ENCODE data around the gene CYB5RL.
"Not testable (repeated sequence)": the region's sequence is repeated elsewhere in the genome, so short reads cannot be mapped to it uniquely, and the experiment has no call there.

The CYB5RL gene

DNA sequence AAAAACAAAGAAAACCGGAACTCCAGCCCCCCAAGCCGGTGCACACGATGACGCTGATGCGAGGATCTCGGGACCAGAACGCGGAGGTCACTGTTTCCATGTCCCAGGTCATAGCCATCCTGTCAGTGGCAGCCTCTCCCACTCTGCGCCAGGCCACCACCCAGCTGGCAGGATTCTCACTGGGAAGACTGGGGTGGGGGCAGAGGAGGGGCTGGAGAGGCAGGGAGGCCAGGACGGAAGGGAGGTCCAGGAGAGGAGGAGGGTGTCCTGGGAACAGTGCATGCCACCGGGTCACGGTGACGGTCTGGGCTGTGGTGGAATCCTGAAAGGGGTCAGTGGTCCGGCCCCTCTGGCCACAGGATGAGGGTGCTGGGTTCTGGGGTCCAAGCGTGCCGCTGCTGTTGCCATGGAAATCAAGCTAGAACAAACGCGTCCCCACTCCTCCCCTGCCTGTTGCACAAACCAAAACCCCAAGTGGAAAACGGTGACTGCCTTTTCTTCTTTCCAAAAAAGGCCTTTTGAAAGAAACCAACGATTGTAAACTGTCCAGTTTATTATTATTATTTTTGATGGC lies 26.2 kb upstream of the CYB5RL start:
- DNase-seq (ENCODE audit: low spot score) = no peak

DNA sequence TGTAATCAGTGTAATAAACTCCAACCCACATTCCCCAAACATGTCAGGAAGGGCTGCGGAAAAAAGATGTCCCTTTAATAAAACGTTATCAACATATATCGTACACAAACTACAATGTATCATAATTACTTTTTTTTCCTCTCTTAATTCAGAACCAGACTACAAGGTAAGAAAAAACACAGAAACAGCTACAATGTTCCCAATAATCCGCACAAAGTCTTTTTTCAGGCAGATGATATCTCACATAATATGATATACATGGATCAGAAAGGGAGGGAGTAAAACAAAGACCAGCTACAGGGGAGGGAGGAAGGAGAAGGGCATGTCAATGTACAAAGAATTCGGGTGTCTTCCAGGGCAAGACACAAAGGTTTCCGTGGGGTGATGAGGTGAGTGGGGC lies 25.5 kb upstream of the CYB5RL start:
- no peak for DNase-seq (ENCODE audit: low spot score)

DNA sequence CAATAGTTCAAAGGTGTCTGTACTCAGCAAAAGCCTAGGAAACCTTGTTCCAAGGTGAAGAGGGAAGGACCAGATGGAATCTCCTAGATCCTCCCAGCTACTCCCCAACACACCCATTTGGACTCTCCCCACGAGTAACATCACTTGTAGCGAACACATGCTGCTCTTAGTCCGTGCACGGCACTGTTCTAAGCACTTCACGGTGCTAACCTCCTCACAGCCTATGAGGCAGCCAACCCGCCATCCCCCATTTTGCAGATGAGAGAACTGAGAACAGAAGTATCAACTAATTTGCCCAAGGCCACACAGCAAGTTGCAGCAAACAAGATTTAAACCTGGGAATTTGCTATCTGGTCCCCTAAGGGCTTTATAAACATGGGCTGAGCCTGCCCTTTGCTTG lies 24.4 kb upstream of the CYB5RL start:
- DNase-seq (ENCODE audit: low spot score) = no peak

DNA sequence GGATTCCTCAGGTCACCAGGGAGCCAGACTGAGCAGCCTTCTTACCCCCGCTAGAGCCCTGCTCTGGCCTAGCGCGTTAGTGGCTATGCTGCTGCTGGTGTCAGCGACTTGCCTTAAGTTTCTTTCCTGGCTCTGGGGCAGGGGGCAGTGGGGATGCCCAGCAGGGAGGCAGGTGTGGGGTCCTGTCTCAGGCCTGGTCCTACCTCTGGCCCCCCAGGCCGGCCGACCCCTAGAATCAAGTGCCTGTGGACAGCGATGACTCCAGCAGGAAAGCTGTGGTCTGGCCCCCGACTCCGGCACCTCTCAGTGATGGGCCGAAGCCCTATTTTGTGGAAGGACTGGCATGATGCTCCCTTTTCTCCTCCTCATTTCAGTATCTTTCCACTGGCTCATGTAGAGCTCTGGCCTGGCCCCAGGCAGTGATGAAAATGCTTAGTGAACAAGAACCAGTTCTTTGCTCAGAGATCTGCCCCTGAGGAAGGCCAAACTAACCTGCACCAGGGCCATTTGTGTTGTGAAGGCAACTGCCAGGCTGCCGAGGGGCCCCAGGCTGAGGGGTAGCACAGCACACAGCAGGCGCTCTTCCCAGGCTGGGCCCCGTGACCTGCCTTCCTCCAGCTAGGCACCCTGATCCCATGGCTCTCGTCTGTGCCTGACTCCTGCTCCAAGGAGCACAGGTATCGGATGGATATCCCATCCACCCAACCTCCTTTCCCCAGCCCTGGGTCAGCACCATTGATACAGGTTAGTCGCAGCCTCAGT lies 23.8 kb upstream of the CYB5RL start:
- no peak for DNase-seq (ENCODE audit: low spot score)

DNA sequence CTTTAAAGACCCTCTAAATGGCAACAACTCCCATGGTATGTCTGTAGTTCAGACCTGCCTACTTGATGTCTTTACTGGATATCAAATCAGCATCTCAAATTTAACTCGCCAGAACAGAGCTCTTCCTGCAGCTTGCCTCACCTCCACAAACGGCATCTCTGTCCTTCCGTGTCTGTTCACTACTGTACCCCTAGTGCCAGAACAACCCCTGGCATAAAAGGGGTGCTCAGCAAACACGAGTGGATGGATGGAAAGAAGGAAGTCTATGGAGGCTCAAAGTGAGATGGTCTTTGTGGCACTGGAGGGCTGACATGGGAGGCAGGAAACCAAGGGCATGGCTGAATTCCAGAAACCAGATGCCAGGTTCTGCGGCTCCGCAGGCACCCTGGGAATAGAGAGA lies 22.9 kb upstream of the CYB5RL start:
- no peak for DNase-seq (ENCODE audit: low spot score)

DNA sequence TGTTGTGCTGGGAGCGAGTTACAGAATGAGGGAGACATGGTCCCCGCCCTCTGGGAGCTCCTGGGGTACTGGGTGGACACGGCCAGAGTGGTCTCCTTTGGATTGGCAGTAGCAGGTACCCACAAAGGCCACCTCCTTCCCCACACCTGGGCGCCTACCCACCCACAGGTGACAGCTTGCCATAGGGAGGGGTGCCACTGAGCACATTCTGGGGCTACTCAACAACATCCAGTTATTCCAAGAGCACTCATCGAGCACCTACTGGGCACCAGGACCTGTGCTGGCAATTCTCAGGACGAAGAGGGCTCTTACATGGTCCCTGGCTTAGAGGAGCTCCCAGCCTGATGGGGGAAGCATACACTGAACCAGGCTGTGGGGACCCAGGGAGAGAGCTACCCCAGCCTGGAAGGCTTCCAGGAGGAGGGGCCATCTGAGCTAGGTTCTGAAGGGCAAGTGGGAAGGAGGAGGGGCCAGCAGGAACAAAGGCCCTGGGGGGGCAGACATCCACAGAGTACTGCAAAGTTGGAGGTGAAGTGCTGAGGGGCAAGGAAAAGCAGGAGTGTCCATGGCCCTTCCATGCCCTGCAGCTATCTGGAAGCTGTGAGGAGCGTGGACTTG lies 22.1 kb upstream of the CYB5RL start:
- no peak for DNase-seq (ENCODE audit: low spot score)

DNA sequence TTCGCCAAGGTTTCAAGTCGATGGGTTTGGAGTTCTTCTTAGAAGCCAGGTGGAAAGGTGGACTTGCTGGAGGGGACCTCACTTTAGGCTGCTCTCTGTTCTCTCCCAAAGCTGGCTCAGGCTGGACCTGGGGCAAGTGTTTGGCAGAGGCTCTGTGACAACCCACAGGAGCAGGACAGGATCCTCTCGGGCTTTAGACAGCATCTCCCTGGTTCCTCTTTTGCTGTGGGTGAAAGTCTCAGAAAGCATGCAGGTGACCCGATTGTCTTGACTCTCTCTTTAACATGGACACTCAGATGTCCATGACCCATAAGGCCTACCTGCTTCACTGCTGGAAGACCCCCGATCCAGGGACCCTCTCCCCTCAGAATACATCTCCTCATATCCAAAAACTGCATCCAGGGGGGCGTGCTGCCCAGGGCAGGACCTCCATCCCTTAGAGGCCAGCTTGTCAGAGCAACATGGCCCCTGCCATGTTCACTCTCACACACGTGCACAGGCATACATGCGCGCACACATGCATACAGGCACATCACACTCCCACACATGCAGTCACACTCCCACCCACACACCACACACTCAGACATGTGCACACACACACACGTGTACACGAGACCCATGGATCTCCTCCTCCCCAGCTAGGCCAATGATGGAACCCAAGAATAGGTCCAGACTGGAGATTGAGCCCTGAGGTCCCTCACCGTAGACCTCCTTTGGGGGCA lies 21.4 kb upstream of the CYB5RL start:
- DNase-seq (ENCODE audit: low spot score) = no peak

DNA sequence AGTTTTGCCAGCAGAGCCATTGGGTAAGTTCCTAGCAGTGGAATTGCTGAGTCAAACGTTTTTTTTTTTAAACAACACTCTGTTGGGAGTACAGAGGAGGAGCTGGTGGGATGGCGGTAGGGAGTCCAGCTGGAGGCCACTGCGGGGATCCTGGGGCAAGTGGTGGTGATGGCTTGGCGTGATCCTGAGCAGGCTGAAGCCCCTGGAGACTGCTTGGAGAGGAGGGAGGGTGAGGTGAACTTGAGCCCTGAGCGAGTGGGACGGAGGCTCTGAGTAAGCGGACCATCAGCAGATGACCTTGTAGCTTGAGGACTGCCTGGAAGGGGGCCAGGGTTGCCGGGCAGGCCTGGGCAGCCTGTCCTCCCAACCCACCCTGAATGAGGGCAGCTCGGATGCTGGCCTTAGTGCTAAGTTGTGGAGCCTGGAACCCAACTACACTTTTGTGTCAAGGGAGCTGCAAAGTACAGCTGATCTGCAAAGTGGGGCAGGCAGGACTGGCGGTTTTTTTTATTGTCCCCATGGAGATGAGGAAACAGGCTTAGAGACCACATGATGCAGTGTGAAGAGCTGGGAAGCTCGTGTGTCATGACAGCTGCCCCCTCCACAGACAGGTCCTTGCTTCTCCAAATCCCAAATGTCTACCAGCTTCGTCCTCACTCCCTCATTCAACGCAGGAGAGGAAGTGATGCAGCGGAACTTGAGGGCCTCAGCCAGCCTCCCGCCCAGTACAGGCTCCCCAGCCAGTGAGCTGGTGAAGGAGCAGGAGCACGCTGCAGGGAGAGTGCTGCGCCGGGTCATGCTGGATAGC lies 20.4 kb upstream of the CYB5RL start:
- DNase-seq (ENCODE audit: low spot score) = no peak

DNA sequence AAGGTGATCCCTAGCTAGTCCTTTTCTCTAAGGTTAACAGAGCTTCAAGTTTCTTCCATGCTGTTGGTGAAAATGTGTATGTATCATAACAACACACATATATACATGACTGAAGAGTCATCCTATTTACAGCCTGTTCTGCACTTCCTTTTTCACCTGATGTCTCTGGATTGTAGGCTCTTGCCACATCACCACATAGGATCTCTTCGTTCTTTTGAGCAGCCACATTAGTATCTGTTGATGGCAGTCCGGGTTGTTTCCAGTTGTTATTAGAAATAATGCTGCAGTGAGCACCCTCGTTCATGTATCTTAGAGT lies 19.8 kb upstream of the CYB5RL start:
- no peak for DNase-seq (ENCODE audit: low spot score)

DNA sequence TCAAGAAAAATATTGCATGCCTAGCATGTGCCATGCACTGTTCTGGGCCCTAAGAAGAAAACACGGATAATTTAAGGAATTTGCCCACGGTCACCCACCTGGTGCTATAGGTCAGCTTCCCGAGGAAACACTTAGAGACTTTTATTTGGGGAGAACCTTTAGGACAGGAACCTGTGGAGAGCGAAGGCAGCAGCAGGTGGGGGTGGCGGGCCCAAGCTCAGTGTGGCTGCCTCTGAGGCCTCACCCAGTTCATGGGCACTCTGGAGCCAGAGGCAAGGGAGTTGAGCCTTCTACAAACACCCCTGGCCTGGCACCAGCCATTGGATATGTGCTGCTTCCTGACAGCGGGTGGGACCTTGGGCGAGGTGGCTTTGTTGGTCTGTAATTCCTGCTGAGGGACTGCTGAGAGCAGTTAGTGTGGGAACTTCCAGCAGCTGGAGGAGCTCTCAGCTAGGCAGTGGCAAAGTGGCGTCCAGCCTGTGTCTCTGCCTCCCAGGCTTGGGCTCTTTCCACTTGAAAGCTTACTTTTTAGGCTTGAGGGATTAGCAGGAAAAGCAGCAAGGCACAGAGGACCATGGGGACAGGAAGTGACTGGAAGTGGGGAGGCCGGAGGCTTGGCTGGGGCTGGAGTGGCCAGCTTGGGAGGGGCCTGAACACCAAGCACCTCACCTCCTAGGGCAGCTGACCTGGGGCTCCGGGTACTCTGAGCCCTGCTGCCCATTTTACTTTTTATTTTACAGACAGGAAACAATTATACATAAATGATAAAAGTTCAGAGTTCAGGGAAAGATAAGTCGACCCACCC lies 19.3 kb upstream of the CYB5RL start:
- no peak for DNase-seq (ENCODE audit: low spot score)

DNA sequence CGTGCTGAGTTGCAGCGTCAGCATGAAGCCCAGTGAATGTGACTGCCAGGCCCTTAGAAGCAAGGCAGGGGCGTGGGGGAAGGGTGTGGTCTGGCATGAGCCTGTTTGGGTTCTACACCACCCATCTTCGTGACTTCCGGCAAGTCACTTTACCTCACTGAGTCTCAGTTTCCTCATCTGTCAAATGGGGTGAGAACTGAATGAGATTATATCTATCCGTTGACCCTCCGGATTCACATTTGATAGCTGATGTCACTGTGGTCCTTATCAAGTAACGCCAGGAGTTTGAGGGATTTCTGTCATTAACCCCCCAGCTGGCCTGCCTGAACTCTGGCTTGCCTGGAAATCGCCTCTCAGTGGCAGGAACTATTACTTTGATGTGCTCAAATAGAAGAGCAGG lies 15.7 kb upstream of the CYB5RL start:
- DNase-seq (ENCODE audit: low spot score) = no peak

DNA sequence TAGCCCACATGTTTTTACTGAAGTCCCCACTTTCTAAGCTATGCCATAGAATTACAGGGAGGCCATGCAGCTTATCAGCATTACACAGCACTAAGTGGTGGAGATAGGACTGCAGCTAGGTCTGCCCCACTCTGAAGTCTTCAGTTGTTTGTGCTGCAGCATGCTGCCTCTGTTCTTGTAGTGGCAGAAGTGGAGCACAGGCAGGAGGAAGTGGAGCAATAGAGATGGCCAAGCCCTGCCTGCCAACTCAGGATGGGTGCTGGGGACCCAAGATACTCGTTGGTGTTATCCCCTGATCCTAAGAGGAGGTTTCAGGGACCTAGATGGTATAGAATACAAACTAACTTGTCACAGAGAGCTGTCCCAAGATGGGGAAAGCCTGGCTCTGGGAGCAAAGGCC lies 13.0 kb upstream of the CYB5RL start:
- DNase-seq (ENCODE audit: low spot score) = no peak

DNA sequence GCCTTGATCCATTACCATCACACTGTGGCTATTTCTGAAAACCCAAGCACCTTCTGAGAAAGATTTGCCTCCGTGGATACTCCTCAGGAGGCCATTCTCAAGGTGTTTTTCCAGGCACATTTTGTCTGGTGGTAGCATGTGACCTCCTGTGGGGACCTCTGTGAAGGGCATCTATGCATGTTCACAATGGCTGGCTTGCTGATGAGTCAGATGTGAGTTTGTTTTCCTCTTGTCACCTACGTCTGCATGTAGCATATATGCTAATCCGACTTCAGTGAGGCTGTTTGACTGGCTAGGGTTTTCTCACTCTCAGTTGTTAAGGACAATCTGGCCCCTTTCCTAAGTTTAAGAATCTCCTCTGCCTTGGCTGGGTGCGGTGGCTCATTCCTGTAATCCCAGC lies 8.1 kb upstream of the CYB5RL start:
- DNase-seq (ENCODE audit: low spot score) = not testable (repeated sequence)

DNA sequence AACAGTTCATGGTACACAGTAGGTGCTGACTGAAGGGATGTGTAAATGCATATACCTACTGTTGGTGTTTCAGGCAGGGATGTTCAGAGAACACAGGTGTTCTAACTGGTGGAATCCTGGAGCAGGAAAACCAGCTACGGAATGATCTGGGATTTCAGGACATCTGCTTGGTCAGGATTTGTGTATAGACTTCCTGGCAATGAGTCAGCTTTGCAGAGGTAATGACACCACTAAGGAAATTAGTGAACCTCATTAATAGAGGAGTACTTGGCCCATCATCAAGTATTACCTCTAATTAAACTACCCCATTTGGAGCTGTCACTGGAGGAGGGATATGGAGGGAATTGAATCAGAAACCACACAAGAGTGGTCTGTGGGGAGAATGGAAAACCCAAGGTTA lies 7.5 kb upstream of the CYB5RL start:
- DNase-seq (ENCODE audit: low spot score) = no peak

DNA sequence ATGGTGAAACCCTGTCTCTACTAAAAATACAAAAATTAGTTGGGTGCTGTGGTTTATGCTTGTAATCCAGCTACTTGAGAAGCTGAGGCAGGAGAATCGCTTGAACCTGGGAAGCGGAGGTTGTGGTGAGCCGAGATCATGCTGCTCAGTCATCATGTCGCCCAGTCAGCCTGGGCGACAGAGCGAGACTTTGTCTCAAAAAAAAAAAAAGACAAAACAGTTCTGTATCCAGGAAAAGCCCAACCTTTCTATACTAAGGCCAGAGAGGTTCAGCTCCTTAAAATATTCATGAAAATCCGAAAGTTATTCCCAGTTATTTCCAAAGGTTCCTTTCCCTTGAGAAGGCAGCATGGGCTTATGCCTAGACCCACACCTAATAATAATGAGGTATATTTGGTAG lies 4.4 kb upstream of the CYB5RL start:
- DNase-seq (ENCODE audit: low spot score) = no peak

DNA sequence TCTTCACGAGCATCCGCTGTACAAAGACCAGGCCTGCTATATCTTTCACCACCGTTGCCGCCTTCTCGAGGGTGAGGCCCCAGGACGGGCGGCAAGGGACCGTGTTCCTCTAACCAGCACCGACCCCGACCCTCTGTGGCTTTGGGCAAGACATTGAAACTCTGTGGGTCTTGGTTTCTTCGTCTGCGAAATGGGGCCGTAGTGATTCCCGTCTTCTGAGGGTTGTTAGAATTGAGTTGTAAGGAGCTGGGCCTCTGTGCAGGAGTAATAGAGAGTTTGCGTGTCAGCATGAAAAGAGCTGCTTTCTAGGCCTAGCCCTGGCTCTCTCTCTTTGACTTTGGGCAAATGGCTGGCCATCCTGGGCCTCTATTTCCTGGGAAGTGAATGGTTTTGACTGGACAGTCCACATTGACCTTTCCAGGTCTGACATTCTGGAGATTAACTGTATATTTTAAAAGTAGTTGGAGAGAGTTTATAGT lies 728 bp upstream of the CYB5RL start:
- no peak for DNase-seq (ENCODE audit: low spot score)

DNA sequence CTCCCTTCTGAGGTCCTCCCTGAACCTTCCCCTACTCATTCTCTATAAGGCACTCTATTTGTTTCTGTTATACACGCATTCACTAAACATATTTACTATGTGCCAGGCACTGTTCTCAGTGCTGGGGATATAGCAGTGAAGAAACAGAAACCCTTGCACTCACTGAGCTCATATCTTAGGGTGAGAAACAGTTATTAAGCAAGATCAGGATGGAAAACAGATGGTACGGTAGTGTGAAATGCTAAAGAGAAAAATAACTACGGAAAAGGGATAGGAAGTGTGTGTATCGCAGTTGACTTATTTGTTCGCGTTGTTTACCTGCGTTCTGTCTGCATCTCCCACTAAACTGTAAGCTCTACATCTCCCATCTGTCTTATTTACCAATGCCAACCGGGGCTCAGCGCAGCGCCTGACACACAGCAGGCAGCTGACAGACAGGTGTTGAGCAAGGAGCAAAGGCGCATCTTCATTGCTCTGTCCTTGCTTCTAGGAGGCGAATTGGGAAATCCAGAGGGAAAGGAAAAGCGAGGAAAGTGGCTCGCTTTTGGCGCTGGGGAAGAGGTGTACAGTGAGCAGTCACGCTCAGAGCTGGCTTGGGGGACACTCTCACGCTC lies 572 bp downstream of the CYB5RL start:
- no peak for DNase-seq (ENCODE audit: low spot score)

DNA sequence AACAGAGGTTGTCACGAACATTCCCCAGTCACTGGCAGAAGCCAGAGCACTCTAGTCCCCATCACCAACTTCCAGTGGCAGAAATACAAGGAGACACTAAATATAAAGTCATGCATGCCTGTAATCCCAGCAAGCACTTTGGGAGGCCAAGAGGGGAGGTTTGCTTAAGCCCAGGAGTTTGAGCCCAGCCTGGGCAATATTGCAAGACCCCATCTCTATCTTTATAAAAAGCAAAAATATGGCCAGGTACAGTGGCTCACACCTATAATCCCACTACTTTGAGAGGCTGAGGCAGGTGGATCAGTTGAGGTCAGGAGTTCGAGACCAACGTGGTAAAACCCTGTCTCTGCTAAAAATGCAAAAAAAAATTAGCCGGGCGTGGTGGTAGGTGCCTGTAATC lies 6.4 kb downstream of the CYB5RL start:
- DNase-seq (ENCODE audit: low spot score) = no peak

DNA sequence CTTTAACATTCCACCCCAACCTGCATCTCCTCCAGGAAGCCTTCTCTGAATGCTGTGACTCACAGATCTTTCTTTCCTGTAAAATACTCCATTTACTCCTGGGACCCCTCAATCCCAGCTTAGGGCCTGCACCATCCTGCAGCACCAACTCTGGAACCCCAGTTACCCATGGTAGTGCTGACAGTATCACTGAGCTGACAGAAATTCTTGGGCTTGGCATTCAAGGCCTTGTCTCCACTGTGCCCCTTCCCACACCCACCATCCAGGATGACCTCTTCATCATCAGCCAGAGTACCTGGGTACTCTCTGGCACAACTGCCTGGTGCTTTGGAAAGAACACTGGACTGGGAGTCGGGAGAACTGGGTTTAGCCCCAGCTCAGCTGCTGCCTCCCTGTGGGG lies 8.3 kb downstream of the CYB5RL start:
- DNase-seq (ENCODE audit: low spot score) = no peak

DNA sequence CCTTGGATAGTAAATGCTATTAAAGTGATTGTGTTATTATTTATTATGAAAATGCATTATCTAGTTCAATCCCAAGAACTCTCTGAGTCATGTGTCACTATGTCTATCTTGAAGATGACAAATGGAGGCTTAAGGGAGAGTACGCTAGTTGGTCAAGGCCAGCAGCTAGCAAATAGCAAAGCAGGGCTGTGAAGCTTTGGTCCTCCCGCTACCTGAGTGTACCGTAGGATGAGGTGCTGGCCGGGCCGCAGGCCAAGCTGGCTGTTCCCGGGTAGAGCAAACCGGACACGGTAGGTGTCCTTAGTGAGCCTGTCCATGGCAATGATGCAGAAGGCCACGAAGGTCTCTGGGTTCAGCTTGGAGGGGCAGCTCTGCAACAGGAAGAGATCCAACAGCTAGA lies 9.3 kb downstream of the CYB5RL start:
- DNase-seq (ENCODE audit: low spot score) = no peak

DNA sequence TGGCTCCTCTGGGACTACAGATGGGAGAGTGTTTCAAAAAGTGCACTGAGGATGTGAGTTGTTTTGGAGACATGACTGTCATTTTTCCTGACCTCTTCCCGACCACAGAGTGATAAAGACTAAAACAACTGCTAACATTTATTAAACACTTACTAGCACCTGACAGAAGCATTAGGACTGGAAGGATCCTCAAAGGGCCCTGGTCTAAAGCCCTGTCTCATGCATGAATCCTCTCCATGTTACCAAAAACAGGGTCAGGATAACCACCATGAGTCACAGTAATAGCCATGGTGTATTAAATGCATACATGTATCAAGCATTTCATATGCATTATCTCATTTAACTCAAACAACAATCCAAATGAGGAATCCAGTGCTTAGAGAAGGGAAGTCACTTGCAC lies 11.5 kb downstream of the CYB5RL start:
- DNase-seq (ENCODE audit: low spot score) = no peak
